ENCODE measurements around the gene MUC2. TPM values are rescaled to one million over a fixed set of nuclear protein-coding genes. Genes with fewer than 3 reads are reported as not detected.

Gene MUC2
- total RNA-seq, 2 donors from 2014 or later = not detected

- Mint-ChIP-seq H3K36me3 (ENCODE audit: low read depth) (no peaks in the 10 kb centered on the region), H3K4me1 (peaks cover 4% of the 10 kb centered on the region), H3K4me3 (no peak overlapping the region), H3K9me3 (peaks cover under 1% of the 10 kb centered on the region), H3K27ac (no peak overlapping the region), H3K27me3 (peaks cover 6% of the 10 kb centered on the region)
- ATAC-seq (replicated peaks) = no peak
These were observed 44.3 kb downstream of the MUC2 start for GRCh38 chr11:1118755-1119603.

- no peak for ATAC-seq (replicated peaks)
- H3K4me3 Mint-ChIP-seq = no peak overlapping the region
- H3K27ac Mint-ChIP-seq = no peak overlapping the region
- H3K27me3 Mint-ChIP-seq = peaks cover 13% of the 10 kb centered on the region
- peaks cover 10% of the 10 kb centered on the region for H3K4me1 Mint-ChIP-seq
- no peaks in the 10 kb centered on the region for H3K36me3 Mint-ChIP-seq (ENCODE audit: low read depth)
- peaks cover 5% of the 10 kb centered on the region for H3K9me3 Mint-ChIP-seq
These were observed 45.0 kb downstream of the MUC2 start for GRCh38 chr11:1119604-1120146.

- no peak for ATAC-seq (replicated peaks)
- Mint-ChIP-seq H3K27ac (no peak overlapping the region), H3K36me3 (ENCODE audit: low read depth) (no peaks in the 10 kb centered on the region), H3K9me3 (peaks cover 5% of the 10 kb centered on the region), H3K4me3 (no peak overlapping the region), H3K4me1 (peaks cover 6% of the 10 kb centered on the region), H3K27me3 (peaks cover 16% of the 10 kb centered on the region)
These were observed 46.1 kb downstream of the MUC2 start for GRCh38 chr11:1120532-1121330.

- Mint-ChIP-seq H3K4me1 (peaks cover 6% of the 10 kb centered on the region), H3K27ac (no peak overlapping the region), H3K4me3 (no peak overlapping the region), H3K27me3 (peaks cover 16% of the 10 kb centered on the region), H3K36me3 (ENCODE audit: low read depth) (no peaks in the 10 kb centered on the region), H3K9me3 (peaks cover 5% of the 10 kb centered on the region)
- no peak for ATAC-seq (replicated peaks)
These were observed 46.7 kb downstream of the MUC2 start for GRCh38 chr11:1121331-1121812.

- Mint-ChIP-seq H3K9me3 (peaks cover 5% of the 10 kb centered on the region), H3K36me3 (ENCODE audit: low read depth) (no peaks in the 10 kb centered on the region), H3K27me3 (peaks cover 16% of the 10 kb centered on the region), H3K27ac (no peak overlapping the region), H3K4me1 (peaks cover 6% of the 10 kb centered on the region), H3K4me3 (no peak overlapping the region)
- ATAC-seq (replicated peaks) = no peak
These were observed 47.4 kb downstream of the MUC2 start for GRCh38 chr11:1121813-1122663.

- ATAC-seq (replicated peaks) = no peak
- no peaks in the 10 kb centered on the region for H3K36me3 Mint-ChIP-seq (ENCODE audit: low read depth)
- peaks cover 16% of the 10 kb centered on the region for H3K27me3 Mint-ChIP-seq
- peaks cover 6% of the 10 kb centered on the region for H3K4me1 Mint-ChIP-seq
- H3K27ac Mint-ChIP-seq = no peak overlapping the region
- H3K9me3 Mint-ChIP-seq = peaks cover 5% of the 10 kb centered on the region
- H3K4me3 Mint-ChIP-seq = no peak overlapping the region
These were observed 48.0 kb downstream of the MUC2 start for GRCh38 chr11:1122664-1123002.

GRCh38 chr11:1123970-1124369 lies 49.3 kb downstream of the MUC2 start:
- peak; percentile 55 for ATAC-seq (replicated peaks)
- Mint-ChIP-seq H3K36me3 (ENCODE audit: low read depth) (no peaks in the 10 kb centered on the region), H3K9me3 (peaks cover 5% of the 10 kb centered on the region), H3K4me1 (peaks cover 6% of the 10 kb centered on the region), H3K27me3 (peaks cover 16% of the 10 kb centered on the region), H3K4me3 (no peak overlapping the region), H3K27ac (no peak overlapping the region)

Other genes with a start within 250 kb of the MUC2 start
- gene CRACR2B, start 247.0 kb upstream of the MUC2 start, total RNA-seq = 1 to 10 TPM; 1.4 to 1.9 TPM
- 10 to 100 TPM; 61.5 to 74.6 TPM for gene CD151, start 241.9 kb upstream of the MUC2 start, total RNA-seq
- 100 to 1,000 TPM in 1 of 2 donors, 10 to 100 TPM in 1; 41.2 to 106 TPM for gene POLR2L, start 232.3 kb upstream of the MUC2 start, total RNA-seq
- 10 to 100 TPM in 1 of 2 donors, 1 to 10 TPM in 1; 6.0 to 11.2 TPM for gene TSPAN4, start 232.0 kb upstream of the MUC2 start, total RNA-seq
- gene CHID1, start 164.1 kb upstream of the MUC2 start, total RNA-seq = 10 to 100 TPM; 71.9 to 72.6 TPM
- 10 to 100 TPM; 69.1 to 76.2 TPM for gene AP2A2, start 149.0 kb upstream of the MUC2 start, total RNA-seq
- gene MUC6, start 38.2 kb upstream of the MUC2 start, total RNA-seq = not detected
- gene MUC5AC, start 83.1 kb downstream of the MUC2 start, total RNA-seq = not detected
- not detected for gene MUC5B, start 148.2 kb downstream of the MUC2 start, total RNA-seq
- 10 to 100 TPM; 27.6 to 30.8 TPM for gene TOLLIP, start 234.8 kb downstream of the MUC2 start, total RNA-seq

All from activated T-helper 17 cell treated with anti-CD3 and anti-CD28 coated beads, Interleukin-2, amount 50 U/mL, for 72 hours (primary cell).